HG03175 (cell line): ENCODE measurements around the gene HGFAC.
A peak's percentile ranks its signal among the peaks of the same experiment; 100 is the strongest.

Source experiments
- ATAC-seq: cut with Tn5 transposase; IDR thresholded peaks from one replicate; pipeline ENCODE4 v1.9.1; 2021; ENCODE audit warnings: mild to moderate bottlenecking, moderate library complexity; ENCODE audit not compliant: unreplicated experiment

HGFAC gene

GRCh38 chr4:3484057-3484973 lies 42.5 kb downstream of the HGFAC start:
- ATAC-seq, result peak; percentile 13

- ATAC-seq, result peak; percentile 28
These were observed 43.4 kb downstream of the HGFAC start for GRCh38 chr4:3485011-3485791.

DNA sequence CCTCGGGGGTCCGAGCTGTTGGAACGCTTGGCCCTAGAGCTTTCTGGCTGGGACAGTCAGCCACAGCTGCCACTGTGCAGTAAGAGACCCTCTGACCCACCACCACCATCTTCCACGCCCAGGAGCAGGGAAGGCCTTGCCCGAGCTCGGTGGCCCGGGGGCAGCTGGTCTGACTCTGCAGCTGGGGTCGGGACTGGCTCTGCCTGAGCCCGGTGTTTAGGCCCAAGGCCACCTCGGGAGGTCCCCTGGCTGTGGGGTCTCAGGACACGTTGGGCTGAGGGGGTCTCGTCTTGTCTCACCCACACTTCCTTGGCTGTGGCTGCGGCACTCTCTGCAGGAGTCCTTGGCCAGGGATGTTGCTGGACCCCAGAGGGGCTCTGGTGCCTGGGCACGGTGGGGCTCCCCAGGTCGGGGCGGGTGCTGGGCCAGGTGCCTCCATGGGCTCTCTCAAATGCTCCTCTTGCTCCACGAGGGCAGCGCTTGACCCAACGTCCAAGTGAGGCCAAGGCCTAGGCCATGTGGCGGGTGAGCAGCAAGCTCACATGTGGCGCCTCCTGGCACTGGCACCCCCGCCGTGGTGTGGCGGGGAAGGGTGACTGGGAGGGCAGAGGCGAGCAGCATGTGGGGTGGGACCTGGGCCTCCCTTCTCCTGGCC lies 44.2 kb downstream of the HGFAC start:
- no peak for ATAC-seq

DNA sequence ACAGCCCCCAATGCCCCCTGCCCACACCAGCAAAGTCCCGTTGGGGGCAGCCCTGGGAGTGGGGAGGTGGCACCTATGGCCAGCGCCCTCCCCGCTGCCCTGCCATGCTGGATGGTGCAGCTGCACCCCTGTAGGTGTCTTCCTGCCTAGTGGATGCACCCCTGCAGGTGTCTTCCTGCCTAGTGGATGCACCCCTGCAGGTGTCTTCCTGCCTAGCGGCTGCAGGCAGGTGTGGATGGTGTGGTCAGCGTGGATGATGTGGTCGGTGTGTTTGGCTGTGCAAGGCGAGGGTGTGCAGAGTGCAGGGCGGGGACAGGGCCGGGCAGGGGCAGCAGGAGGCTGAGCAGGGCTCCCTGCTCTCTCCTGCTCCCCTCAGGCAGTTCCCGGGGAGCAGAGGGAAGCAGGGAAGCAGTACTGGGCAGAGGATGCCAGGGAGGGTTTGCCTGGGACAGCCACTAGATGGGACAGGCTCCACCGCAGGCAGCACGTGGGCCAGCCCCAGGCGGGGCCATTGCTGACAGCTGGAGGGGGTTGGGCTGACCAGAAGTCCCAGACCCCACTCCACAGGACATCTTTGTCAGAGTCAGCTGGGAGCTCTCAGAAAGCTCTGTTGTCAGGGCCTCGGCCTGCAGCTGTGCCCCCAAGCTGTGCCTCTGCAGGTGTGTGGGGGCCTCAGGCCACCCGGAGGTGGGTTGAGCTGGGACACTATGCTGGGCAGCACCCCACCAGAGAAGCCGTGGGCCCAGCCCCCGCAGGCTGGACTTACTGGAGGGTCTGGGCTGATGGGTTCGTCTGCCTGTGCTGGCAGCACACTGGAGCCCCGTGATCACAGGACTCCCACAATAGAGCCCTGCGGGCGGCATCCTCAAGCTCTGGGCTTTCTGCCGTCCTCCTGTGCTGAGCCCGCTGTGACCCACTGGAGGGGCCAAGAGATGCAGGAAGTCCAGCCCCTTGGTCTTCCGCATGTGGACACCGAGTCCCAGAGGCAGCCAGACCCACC lies 45.1 kb downstream of the HGFAC start:
- ATAC-seq, result no peak

GRCh38 chr4:3487861-3488260 lies 46.1 kb downstream of the HGFAC start:
- ATAC-seq, result no peak

DNA sequence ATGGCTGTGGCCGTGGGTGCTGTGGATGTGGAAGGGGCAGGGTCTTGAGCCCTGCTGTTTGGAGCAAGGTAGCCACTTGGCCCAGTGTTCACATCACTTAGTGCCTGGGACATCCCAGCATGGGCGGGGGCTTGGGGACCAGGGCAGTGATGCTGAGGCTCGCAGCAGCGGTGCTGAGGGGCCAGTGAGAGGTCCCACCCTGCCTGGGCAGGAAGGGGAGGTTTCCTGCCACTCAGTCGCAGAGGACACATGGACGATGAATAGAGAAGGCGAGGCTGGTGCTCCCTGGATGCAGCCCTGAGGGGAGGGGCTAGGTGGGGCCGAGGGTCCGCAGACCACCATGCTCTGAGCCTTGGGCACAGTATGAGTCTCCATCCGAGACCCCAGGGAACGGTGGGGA lies 47.1 kb downstream of the HGFAC start:
- ATAC-seq, result no peak

DNA sequence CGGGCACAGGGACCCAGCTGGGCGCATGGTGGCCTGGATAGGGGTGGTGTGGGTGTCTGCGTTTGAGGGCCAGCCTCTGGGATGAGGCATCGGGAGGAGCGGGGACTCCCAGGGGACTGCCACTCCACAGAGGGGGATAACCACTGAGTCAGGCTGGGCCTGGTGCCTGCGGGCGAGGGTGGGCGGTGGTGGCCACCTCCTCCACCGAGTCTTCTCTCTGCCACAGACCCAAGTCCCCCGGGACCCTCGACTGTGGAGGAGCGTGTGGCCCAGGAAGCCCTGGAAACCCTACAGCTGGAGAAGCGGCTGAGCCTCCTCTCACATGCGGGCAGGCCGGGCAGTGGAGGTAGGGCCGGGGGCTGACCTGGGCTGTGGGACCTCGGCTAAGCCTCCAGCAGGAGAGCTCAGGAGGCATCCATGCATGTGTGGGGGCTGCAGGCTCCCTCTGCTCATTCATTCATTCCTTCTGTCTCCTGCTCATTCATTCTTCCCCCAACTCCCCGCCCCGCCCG lies 47.7 kb downstream of the HGFAC start:
- ATAC-seq, result no peak

DNA sequence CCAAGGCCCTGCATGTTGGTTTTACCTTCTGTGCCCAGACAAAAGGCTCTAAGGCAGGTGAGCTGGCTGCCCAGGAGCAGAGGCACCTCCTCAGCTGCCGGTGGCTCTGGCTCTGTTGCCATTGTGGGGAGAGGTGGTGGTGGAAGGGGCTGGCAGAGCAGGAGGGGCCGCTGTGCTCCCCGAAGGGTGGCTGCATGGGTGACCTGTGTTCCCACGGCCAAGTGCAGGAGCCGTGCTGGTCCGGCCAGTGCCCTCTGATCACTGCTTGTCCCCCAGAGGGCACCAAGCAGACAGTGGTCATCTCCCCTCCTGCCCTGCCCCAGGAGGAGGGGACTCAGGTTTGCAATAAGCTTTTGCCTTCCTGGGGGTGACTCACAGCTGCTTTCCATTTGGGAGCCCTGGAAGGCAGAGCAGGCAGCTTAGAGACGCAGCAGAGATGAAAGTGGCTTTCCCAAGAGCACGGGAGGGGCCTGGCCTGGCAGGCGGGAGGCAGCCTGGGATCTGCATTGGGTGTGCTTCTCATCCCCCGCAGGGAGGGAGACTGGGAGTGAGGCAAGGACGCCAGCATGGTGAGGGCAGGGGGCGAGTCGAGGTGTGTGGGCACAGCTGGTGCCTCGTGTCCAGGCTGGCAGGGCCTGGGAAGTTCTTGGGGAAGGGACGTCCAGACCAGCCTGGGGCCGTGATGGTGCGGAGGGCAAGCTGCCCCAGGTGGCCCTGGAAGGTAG lies 50.1 kb downstream of the HGFAC start:
- ATAC-seq, result no peak

GRCh38 chr4:3492741-3493719 lies 51.3 kb downstream of the HGFAC start:
- ATAC-seq, result no peak

- no peak for ATAC-seq
These were observed 52.1 kb downstream of the HGFAC start for GRCh38 chr4:3493720-3494461.

- ATAC-seq, result no peak
These were observed 52.7 kb downstream of the HGFAC start for GRCh38 chr4:3494462-3494871.

GRCh38 chr4:3495204-3495975 lies 53.6 kb downstream of the HGFAC start:
- ATAC-seq, result no peak

GRCh38 chr4:3496021-3496420 lies 54.3 kb downstream of the HGFAC start:
- no peak for ATAC-seq

DNA sequence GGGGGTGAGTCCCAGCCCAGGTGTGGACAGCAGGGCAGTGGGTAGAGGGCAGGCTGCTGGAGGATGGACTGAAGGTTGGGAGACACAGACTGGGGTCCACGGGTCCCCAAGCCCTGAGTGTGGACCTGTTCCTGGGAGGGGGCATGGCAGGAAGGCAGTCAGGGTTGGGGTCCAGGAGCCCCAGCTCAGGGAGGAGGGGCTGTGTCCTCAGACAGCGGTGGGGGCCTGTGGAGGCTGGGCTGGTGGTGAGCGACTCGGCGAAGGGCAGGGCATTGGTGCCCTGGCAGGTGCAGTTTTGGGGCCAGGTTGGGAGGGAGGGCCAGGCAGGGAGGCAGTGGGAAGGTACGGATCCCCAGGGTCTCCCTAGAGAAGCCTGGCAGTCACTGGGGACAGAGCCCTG lies 55.3 kb downstream of the HGFAC start:
- no peak for ATAC-seq

GRCh38 chr4:3497523-3498389 lies 56.0 kb downstream of the HGFAC start:
- ATAC-seq, result no peak

DNA sequence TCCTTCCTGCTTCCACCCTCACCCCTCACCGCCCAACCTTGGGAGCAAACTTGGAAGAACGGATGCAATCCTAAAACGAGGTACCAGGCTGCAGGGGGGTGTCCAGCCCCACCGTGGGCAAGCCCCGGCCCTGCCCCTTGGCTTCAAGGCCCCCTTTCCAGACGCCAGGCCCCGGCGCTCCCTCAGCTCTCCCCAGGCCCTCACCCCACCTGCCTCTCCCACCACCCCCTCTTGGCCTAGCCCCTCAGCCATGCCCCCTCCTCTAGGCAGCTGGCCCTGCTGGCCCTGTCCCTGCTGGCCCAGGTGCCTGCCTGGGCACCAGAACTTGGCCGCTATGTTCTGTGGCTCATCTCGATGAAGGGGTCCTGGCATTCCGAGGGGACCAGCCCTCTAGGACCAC lies 56.6 kb downstream of the HGFAC start:
- no peak for ATAC-seq
